HG03039 (cell line): ENCODE results near the gene PARN.

ENCODE experiments used
- ATAC-seq: cut with Tn5 transposase; IDR thresholded peaks from one replicate; pipeline ENCODE4 v1.9.1; 2021; ENCODE audit warnings: mild to moderate bottlenecking, moderate library complexity; ENCODE audit not compliant: unreplicated experiment

PARN gene

GRCh38 chr16:14476183-14476582, 153.9 kb downstream of the PARN start:
- no peak for ATAC-seq

DNA sequence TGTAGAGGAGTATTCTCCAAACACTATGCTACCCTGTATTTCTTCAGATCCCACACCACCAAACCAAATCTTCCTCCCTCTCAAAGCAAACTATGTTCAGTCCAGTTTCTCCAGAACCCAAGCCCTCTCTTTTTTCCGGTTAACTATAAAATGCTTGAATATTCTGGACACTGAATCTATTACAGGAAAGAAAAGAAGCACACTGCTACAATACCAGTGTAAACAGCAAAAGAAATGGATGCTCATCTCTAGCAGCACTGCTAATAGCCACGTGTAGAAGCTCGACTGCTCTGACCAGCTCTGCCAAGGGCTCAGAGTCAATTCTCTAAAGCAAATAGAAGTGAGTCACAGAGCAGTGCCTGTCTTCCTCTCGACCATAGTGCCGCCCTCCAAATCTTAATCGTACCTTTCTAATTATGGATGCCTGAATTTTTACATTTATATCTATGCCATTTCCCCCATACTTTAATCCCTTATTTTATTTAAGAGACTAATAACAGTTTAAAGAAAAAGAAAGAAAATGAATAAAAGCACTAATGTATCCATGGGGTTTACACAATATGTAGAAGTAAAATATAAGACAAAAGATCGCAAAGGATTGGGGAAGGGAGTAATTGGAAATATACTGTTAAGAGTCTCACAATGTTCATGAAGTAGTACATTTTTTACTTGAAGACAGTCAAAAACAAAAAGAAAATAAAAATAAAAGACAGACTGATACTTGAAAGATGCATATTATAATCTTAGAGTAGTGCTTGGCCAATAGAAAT, 154.5 kb downstream of the PARN start:
- ATAC-seq: no peak

DNA sequence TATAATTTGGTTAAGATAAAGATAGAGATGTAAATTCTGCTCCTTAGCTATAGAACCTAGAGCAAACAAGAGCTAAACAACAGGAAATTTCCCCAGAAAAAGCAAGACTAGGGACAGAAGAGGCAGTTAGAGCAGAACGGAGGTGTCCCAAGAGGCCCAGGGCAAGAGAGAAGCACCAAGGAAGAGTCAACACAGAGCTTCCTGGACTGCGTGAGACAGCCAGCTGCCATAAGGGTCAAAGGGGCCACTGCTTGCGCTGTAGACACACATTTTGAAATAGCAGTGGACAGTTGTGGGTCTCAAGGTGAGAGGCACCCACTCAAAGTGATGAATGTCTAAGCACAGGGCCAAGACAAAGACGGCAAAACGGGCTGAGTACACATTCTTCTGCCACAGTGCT, 156.6 kb downstream of the PARN start:
- no peak for ATAC-seq

DNA sequence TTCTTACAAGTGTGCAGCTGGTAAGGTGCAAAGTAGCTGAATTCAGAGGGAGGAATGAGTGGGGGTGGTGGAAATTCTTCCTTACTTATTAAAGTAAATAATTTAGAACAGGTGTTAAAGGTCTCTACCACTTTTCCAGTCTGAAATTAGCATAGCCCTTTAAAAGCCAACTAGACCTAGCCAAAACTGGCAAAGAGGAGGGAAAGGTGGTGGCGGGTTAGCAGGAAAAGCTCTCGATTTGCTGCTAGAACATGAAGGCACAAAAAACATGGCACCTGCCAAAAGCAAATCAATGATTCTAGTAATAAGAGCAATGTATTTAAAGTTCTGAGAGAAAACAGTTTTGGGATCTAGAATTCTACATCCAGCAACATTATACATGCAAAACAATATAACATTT, 157.7 kb downstream of the PARN start:
- ATAC-seq: no peak

GRCh38 chr16:14470788-14471187, 159.3 kb downstream of the PARN start:
- ATAC-seq: no peak

GRCh38 chr16:14465799-14466198, 164.3 kb downstream of the PARN start:
- ATAC-seq: no peak

GRCh38 chr16:14464796-14465195, 165.3 kb downstream of the PARN start:
- ATAC-seq: no peak

DNA sequence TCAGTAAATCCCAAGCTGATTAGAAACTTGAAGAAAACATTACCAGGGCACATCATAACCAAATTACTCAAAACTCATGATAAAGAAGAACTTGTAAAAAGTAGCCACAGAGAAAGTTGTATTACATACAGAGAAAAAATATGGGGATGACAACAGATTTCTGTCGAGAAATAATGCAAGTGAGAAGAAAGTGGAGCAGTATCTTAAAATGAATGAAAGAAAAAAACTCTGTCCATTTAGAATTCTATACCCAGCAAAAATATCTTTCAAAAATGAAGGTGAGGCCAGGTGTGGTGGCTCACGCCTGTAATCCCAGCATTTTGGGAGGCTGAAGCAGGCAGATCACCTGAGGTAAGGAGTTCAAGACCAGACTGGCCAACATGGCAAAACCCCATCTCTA, 165.9 kb downstream of the PARN start:
- ATAC-seq: no peak

- no peak for ATAC-seq
Observed at GRCh38 chr16:14462811-14463210, 167.2 kb downstream of the PARN start.

DNA sequence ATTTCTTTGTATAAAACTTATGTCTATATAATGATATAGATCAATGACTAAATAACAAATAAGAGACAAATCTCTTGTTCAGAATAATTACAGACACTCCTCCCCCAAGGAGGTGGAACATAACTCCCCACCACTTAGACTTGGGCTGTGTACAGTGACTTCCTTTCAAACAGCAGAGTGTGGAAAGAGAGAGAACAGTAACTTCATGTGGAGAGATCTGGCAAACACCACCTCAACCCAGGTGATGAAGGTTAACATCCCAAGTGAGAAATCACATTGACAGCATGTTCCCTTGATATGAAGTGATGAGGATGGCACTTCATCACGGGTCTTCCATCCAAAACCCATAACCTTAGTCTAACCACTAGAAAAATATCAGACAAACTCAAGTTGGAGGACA, 169.3 kb downstream of the PARN start:
- ATAC-seq: no peak

DNA sequence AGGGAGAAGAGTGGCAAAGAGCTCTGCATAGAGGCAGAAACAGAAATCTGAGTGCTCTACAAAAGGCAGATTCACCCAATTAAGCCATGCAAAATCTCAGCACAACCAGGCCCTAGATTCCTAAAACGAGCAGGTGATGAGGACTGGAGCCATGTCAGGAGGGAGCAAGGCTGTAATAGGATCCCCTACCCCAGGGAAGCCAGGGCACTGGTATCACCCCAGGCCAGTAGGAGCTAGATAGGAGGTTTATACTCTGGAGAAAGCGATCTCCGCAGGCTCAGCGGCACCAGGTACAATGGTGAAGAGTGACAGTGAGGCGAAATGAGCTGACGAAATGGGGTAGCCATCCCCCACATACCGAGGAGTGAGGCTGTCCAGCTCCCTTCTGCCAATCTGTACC, 171.5 kb downstream of the PARN start:
- ATAC-seq: no peak

DNA sequence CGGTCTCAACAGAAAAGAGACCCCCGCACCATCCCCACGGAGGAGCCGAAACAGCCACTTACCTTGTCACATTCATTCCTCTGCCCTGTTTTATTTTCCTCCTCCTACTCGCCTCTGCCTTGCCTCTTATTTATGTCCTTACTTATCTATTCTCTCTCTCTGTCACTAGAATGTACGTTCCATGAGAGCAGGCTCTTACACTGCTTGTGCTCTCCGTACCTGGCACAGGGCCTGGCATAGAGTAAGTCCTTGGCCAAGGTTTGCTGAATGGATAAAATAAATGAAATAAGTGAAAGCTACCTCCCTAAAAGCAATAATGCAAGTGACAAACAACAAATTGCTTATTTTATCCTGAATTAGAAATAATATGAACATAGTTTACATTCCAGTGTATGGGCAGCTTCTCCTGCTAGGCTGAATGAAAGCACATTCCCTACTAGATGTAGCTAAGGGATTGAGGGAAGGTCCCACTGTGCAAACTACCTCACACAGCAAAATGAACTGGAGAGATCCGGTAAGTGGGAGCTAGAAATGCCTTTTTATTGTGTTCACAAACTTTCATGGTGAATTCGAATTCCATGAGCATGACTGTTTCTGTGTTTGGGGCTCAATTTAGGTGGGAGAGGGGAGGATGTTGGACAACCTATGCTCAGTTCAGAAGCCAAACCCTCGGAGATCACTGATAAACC, 173.1 kb downstream of the PARN start:
- ATAC-seq: no peak

DNA sequence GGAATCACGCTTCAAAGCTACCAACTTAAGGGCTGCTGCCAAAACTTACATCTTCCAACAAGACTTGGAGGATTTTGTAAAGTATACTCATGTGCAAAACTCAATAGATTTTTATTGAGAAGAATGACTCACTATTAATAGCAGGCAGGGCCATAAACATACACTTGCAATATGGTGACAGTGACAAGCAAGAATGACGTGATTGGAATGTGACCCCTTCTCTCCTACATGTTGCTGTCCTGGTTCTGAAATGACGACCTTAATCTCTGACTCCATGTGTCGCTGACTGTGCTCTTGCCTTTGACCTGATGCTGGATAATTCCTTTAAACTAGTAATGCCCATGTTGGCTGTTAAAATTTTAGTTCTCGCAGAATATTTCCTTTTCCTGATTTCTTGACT, 174.5 kb downstream of the PARN start:
- ATAC-seq: no peak

DNA sequence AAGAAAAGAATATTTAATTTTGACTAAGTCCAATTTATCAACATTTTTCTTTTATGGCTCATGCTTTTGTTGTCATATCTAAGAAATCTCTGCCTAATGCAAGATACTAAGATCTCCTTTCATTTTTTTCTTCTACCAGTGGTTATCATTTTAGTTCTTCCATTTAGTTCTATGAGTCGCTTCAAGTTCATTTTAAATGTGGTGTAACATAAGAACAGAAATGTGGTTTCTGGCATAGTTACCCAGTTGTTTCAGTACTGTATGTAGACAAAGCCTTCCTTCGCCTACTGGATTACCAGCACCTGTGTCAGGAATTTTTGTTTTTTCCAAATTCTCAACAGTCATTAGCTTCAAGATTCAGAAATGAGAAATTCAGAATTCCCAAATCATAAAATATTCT, 175.7 kb downstream of the PARN start:
- no peak for ATAC-seq

GRCh38 chr16:14452066-14452465, 178.0 kb downstream of the PARN start:
- no peak for ATAC-seq

- ATAC-seq: no peak
Observed at GRCh38 chr16:14450846-14451245, 179.2 kb downstream of the PARN start.

GRCh38 chr16:14449790-14450480, 180.1 kb downstream of the PARN start:
- no peak for ATAC-seq

DNA sequence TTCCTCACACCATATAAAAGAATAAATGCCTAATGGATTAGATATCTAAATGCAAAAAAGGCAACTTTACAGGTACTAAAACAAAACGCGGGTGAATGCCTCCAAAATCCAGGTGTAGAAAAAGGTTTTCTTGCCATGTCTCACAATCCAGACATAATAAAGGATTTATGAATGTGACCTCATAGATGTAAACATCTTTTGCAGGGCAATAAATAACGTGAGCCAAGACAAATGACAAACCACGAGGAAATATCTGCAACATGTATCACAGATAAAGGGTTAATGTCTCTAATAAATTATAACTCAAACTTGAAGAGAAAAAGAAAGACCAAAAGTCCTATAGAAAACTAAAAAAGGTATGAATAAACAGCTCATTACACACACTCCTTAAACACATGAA, 180.7 kb downstream of the PARN start:
- no peak for ATAC-seq

DNA sequence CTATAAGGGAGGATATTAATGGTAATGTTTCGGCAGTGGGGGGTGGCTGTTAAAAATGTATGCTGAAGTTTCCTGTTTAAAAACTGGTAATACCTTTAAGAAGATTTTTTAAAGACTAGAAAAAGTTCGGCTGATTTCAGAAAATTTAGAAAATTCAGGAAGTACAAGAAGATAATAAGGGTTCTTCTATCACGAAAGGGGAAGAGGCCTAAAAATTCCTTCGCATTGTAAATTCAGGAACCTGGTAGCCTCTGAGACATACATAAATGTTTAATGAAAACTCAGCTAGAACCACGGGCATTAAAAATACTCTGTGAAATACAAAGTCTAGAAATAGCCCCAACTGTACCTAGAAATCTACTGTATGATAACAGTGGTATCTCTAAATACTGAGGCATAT, 181.2 kb downstream of the PARN start:
- ATAC-seq: no peak

DNA sequence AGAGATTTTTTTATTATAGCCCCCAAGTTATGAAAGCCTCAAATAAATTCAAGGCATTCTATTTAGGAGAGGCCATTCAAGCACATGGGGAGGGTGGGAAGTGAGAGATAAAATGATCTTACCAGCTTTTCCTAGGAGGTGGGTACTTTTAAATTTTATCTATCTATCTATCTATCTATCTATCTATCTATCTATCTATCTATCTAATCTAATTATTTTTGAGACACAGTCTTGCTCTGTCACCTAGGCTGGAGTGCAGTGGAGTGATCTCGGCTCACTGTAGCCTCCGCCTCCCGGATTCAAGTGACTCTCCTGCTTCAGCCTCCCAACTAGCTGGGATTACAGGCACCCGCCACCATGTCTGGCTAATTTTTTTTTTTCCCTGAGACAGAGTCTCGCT, 182.3 kb downstream of the PARN start:
- ATAC-seq: no peak

- ATAC-seq: no peak
Observed at GRCh38 chr16:14446796-14447195, 183.3 kb downstream of the PARN start.
